DOHH2 (cell line): ENCODE data around the gene HMGB1.

Experiments used
- EZH2phosphoT487 ChIP-seq: fragments of 200-600 bp; sonication (generic); IDR thresholded peaks from 2 replicates; pipeline ENCODE4 v1.6.1; 2017; ENCODE audit warnings: borderline replicate concordance, mild to moderate bottlenecking, antibody characterized with exemption, low read length, moderate library complexity, mixed read lengths
- TF ChIP-seq, protein P1 (sequence below): fragments of 200-600 bp; sonication (generic); IDR thresholded peaks from one replicate; pipeline ENCODE4 v1.5.1; 2014; ENCODE audit warnings: antibody characterized with exemption, mild to moderate bottlenecking, low read depth, low read length; ENCODE audit not compliant: poor library complexity, severe bottlenecking

DNA sequence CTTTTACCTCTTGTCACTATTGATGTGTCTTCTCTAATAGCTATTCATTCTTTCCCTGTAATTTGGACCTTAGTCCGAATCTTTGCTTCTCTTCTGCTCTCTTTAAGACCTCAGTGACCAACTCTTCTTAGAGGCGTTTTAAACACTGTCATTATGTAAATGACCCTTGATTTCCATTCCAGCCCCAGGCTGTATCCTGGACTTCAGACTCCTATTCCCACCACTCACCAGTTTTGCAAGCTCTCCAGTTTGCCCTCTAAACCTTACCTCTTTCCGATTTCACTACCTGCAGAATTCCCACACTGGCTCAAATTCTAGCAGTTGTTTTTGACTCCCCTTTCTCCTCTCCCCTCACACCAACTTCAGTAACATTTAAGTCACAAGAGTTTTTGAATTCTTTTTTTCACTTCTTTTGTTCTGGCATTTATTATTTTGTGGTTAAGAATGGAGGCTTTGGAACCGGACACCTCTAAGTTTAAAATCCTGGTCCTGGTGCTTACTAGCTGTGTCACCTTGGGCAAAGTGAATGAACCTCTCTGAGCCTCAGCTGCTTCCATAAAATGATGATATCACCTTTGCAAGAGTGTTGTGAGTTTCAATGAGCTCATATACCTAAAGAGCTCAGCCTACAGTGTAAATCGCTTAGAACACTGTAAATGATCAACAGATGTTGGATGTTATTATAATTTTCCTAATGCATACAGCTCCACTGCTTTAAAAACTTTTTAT lies 13.6 kb upstream of the HMGB1 start:
- TF ChIP-seq, protein P1, sequence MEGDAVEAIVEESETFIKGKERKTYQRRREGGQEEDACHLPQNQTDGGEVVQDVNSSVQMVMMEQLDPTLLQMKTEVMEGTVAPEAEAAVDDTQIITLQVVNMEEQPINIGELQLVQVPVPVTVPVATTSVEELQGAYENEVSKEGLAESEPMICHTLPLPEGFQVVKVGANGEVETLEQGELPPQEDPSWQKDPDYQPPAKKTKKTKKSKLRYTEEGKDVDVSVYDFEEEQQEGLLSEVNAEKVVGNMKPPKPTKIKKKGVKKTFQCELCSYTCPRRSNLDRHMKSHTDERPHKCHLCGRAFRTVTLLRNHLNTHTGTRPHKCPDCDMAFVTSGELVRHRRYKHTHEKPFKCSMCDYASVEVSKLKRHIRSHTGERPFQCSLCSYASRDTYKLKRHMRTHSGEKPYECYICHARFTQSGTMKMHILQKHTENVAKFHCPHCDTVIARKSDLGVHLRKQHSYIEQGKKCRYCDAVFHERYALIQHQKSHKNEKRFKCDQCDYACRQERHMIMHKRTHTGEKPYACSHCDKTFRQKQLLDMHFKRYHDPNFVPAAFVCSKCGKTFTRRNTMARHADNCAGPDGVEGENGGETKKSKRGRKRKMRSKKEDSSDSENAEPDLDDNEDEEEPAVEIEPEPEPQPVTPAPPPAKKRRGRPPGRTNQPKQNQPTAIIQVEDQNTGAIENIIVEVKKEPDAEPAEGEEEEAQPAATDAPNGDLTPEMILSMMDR, result no peak
- TF ChIP-seq EZH2phosphoT487, result no peak
